Erythroblast (primary cell): ENCODE results near the gene PRKAR2A.

Experiments
- GATA1 ChIP-seq: IDR thresholded peaks from 2 replicates; pipeline ENCODE4 v1.6.1; 2011; ENCODE audit warnings: low read depth, mild to moderate bottlenecking, control low read depth, low read length, moderate library complexity
- POLR2A ChIP-seq: IDR thresholded peaks from 2 replicates; pipeline ENCODE4 v1.6.1; 2011; ENCODE audit warnings: mild to moderate bottlenecking, low read length

DNA sequence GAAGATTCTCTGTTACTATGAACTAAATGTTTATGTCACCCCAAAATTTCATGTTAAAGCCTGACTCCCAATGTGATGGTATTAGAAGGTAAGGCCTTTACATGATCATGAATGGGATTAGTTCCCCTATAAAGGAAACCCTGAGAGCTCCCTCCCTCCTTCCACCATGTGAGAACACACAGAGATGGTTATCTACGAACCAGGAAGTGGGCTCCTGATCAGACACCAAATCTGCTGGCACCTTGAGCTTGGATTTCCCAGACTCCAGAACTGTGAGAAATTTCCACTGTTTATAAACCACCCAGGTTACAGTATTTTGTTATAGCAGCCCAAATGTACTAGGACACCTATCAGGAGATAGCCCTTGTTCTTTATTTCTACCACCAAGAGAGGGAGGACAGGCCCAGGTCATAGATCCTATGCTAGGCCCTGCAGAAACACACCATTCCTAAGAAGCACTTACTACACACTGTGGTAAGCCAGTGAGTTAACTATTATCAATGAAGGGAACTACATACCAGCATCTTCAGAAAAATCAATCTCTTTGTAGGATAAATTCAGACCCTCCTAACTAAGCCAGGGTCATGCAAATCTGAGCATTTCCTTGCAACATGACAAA, 59.0 kb downstream of the PRKAR2A start:
- no peak for TF ChIP-seq POLR2A
- no peak for TF ChIP-seq GATA1
